HepG2 (cell line): Measurements from ENCODE around the gene KIAA0232. TPM values are rescaled to one million over a fixed set of nuclear protein-coding genes. Genes with fewer than 3 reads are reported as not detected.

Source experiments
- AKAP8 ChIP-seq: sonication (generic); formaldehyde crosslinking; IDR thresholded peaks from 2 replicates; pipeline ENCODE4 v1.5.1; 2020; ENCODE audit warnings: mild to moderate bottlenecking, missing genetic modification reagents
- ATF7-NPFF ChIP-seq: sonication (generic); formaldehyde crosslinking; IDR thresholded peaks from 2 replicates; pipeline ENCODE4 v1.8.1; 2023; ENCODE audit warnings: mild to moderate bottlenecking, low read depth, missing genetic modification reagents, moderate library complexity
- BRF2 ChIP-seq: sonication (generic); formaldehyde crosslinking; IDR thresholded peaks from 2 replicates; pipeline ENCODE4 v1.8.1; 2022; ENCODE audit warnings: mild to moderate bottlenecking, missing genetic modification reagents
- FOXA1 ChIP-seq, 2 experiments: fragments of 450-650 bp in 1 of 2; sonication (generic) in 1 of 2; formaldehyde crosslinking in 1 of 2; IDR thresholded peaks; 2 replicates each; pipeline versions ENCODE4 v1.4.0 to v1.6.1; 2016 to 2020; ENCODE audit warnings: missing genetic modification reagents in 1 of 2
- GABPA ChIP-seq, 2 experiments: IDR thresholded peaks; 2 replicates each; pipeline ENCODE4 v1.6.1; 2011 to 2016; ENCODE audit warnings: low read depth in 2 of 2, low read length in 1 of 2, missing biosample characterization in 1 of 2, missing genetic modification characterization in 1 of 2
- HNRNPL ChIP-seq: fragments of 200-400 bp; formaldehyde crosslinking; IDR thresholded peaks from 2 replicates; pipeline ENCODE4 v1.6.1; 2017; ENCODE audit warnings: mild to moderate bottlenecking, low read depth, low read length
- LCORL ChIP-seq, 2 experiments: fragments of 450-650 bp in 1 of 2; sonication (generic) in 1 of 2; formaldehyde crosslinking in 1 of 2; IDR thresholded peaks; 2 replicates each; pipeline versions ENCODE4 v1.5.0 to v1.6.1; 2017 to 2020; ENCODE audit warnings: antibody characterized with exemption in 1 of 2, missing genetic modification reagents in 1 of 2
- MAFK ChIP-seq, 2 experiments: IDR thresholded peaks in 1 of 2; conservative IDR thresholded peaks in 1 of 2; 2 replicates each; pipeline ENCODE4 v1.6.1; 2011; ENCODE audit warnings: improper control_type of control experiment in 2 of 2, low read length in 2 of 2
- MLLT10 ChIP-seq: sonication (generic); formaldehyde crosslinking; IDR thresholded peaks from 2 replicates; pipeline ENCODE4 v1.4.0; 2020; ENCODE audit warnings: missing genetic modification reagents
- NFE2L2 ChIP-seq: fragments of 150-350 bp; IDR thresholded peaks from 2 replicates; pipeline ENCODE4 v1.6.1; 2014; ENCODE audit warnings: low read length
- RELA ChIP-seq: sonication (generic); formaldehyde crosslinking; IDR thresholded peaks from 2 replicates; pipeline ENCODE4 v1.4.0; 2020; ENCODE audit warnings: missing genetic modification reagents
- RXRA ChIP-seq: sonication (generic); formaldehyde crosslinking; IDR thresholded peaks from 2 replicates; pipeline ENCODE4 v1.5.1; 2020; ENCODE audit warnings: missing genetic modification reagents
- SALL1 ChIP-seq: sonication (generic); formaldehyde crosslinking; IDR thresholded peaks from 2 replicates; pipeline ENCODE4 v1.8.0; 2022; ENCODE audit warnings: mild to moderate bottlenecking, missing genetic modification reagents
- ZHX2 ChIP-seq, 2 experiments: sonication (generic) in 1 of 2; formaldehyde crosslinking in 1 of 2; IDR thresholded peaks; 2 replicates each; pipeline versions ENCODE4 v1.6.1 to v1.9.0; 2014 to 2022; ENCODE audit warnings: antibody characterized with exemption in 1 of 2, borderline replicate concordance in 1 of 2, inconsistent platforms in 1 of 2, low read depth in 1 of 2, missing genetic modification reagents in 1 of 2
- ZNF124 ChIP-seq: sonication (generic); formaldehyde crosslinking; IDR thresholded peaks from 2 replicates; pipeline ENCODE4 v1.4.0; 2020; ENCODE audit warnings: missing genetic modification reagents
- ZNF331 ChIP-seq: sonication (generic); formaldehyde crosslinking; IDR thresholded peaks from 2 replicates; pipeline ENCODE4 v1.4.0; 2020; ENCODE audit warnings: missing genetic modification reagents
- ZNF33B ChIP-seq: sonication (generic); formaldehyde crosslinking; IDR thresholded peaks from 2 replicates; pipeline ENCODE4 v1.5.1; 2020; ENCODE audit warnings: mild to moderate bottlenecking, missing genetic modification reagents
- ZNF569 ChIP-seq: sonication (generic); formaldehyde crosslinking; IDR thresholded peaks from 2 replicates; pipeline ENCODE4 v1.5.0; 2020; ENCODE audit warnings: mild to moderate bottlenecking, missing genetic modification reagents, moderate library complexity, borderline replicate concordance
- polyA plus RNA-seq, 8 experiments: library from polyadenylated mRNA; depleted of rRNA in 3 of 8; stranded (reverse) in 7 of 8; unstranded in 1 of 8; fragments of >200 nt; fragmentation: Illumina TruSeq in 4 of 8; extraction: Trizol in 4 of 8; gene quantifications; 2 replicates each; pipeline versions ENCODE4 v1.2.1 to v1.2.3, GENCODE V29; 2011 to 2016; ENCODE audit warnings: low read depth in 4 of 8, missing spikeins in 1 of 8, mixed read lengths in 1 of 8; ENCODE audit not compliant: insufficient read depth in 1 of 8
- total RNA-seq, 5 experiments: library from RNA; depleted of rRNA; stranded (reverse); fragments of >200 nt; fragmentation: Illumina TruSeq; extraction: Trizol; gene quantifications; 2 replicates each; pipeline ENCODE4 v1.2.3, GENCODE V29; 2016; ENCODE audit warnings: low read depth in 1 of 5
- TF ChIP-seq, protein P1 (sequence below): sonication (generic); formaldehyde crosslinking; IDR thresholded peaks from 2 replicates; pipeline ENCODE4 v1.9.0; 2022; ENCODE audit warnings: low read depth, missing genetic modification reagents

KIAA0232 gene
- total and polyA plus RNA-seq, 2 of the 13 experiments (the other 11 are each of a cell fraction or from before 2014, with no cell fraction given) = 7.8 to 17.1 TPM

GRCh38 chr4:6926681-6927478 lies 144.4 kb downstream of the KIAA0232 start (continued):
- TF ChIP-seq BRF2 (CRISPR knock-in tag) = no peak
- TF ChIP-seq SALL1 = peak; percentile 59
- no peak for TF ChIP-seq MLLT10
- no peak for TF ChIP-seq FOXA1 (IDR thresholded peaks at IDR 0.05)
- 0 out of 2 replicates have a peak, but pooled peaks have one; percentile 4 for TF ChIP-seq FOXA1 (CRISPR knock-in tag; IDR thresholded peaks at IDR 0.05)
- no peak for TF ChIP-seq HNRNPL
- no peak for TF ChIP-seq GABPA (IDR thresholded peaks at IDR 0.05; ENCODE audit: low read depth, low read length)
- TF ChIP-seq GABPA (CRISPR knock-in tag; IDR thresholded peaks at IDR 0.05; ENCODE audit: low read depth) = no peak
- no peak for TF ChIP-seq ZNF569 (CRISPR knock-in tag)
- no peak for TF ChIP-seq ZNF33B (CRISPR knock-in tag)
- 0 out of 2 replicates have a peak, but pooled peaks have one; percentile 37 for TF ChIP-seq ZNF124 (CRISPR knock-in tag)
- 0 out of 2 replicates have a peak, but pooled peaks have one; percentile 53 for TF ChIP-seq AKAP8
- no peak for TF ChIP-seq LCORL (IDR thresholded peaks at IDR 0.05)
- peak; percentile 84 for TF ChIP-seq LCORL (CRISPR knock-in tag; IDR thresholded peaks at IDR 0.05)
- peak; percentile 12; the same call in 1 of the 2 replicates for TF ChIP-seq ZNF331
- TF ChIP-seq NFE2L2 = no peak
- TF ChIP-seq ZHX2 (IDR thresholded peaks at IDR 0.05; ENCODE audit: low read depth) = no peak
- no peak for TF ChIP-seq ZHX2 (CRISPR knock-in tag; IDR thresholded peaks at IDR 0.05; ENCODE audit: borderline replicate concordance)
- no peak for TF ChIP-seq MAFK (conservative IDR thresholded peaks at IDR 0.05 in 1 of 2, IDR thresholded peaks at IDR 0.05 in 1 of 2; ENCODE audit: low read length in 2 of 2)
- peak; percentile 72; the same call in 1 of the 2 replicates for TF ChIP-seq RXRA (CRISPR knock-in tag)
- TF ChIP-seq RELA (CRISPR knock-in tag) = no peak
- TF ChIP-seq, protein P1, sequence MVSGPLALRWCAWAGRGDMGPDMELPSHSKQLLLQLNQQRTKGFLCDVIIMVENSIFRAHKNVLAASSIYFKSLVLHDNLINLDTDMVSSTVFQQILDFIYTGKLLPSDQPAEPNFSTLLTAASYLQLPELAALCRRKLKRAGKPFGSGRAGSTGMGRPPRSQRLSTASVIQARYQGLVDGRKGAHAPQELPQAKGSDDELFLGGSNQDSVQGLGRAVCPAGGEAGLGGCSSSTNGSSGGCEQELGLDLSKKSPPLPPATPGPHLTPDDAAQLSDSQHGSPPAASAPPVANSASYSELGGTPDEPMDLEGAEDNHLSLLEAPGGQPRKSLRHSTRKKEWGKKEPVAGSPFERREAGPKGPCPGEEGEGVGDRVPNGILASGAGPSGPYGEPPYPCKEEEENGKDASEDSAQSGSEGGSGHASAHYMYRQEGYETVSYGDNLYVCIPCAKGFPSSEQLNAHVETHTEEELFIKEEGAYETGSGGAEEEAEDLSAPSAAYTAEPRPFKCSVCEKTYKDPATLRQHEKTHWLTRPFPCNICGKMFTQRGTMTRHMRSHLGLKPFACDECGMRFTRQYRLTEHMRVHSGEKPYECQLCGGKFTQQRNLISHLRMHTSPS = peak; percentile 40; the same call in 1 of the 2 replicates
- peak; percentile 71; the same call in 1 of the 2 replicates for TF ChIP-seq ATF7-NPFF (CRISPR knock-in tag)
